Erythroblast (primary cell): Measurements from ENCODE around the gene KDM4C.

Experiments
- GATA1 ChIP-seq: IDR thresholded peaks from 2 replicates; pipeline ENCODE4 v1.6.1; 2011; ENCODE audit warnings: low read depth, mild to moderate bottlenecking, control low read depth, low read length, moderate library complexity
- POLR2A ChIP-seq: IDR thresholded peaks from 2 replicates; pipeline ENCODE4 v1.6.1; 2011; ENCODE audit warnings: mild to moderate bottlenecking, low read length

DNA sequence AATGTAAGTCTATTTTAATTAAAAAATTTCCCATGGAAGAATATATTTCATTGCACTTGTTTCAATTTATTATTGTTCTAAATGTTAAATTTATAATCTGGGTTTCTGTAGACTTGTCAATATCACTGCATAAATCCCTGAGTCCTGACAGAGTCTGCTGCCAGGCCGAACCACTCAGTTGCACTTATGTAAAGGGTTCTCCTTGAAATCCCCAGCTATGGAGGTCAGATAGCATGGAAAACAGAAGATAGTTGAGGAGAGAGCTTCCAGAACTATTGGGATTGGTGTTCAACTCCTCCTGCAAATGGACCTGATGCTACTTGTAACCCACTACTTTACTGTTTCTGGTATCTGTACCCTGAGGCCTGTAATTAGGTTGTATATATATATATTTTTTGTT is 37.2 kb downstream of the KDM4C start:
- TF ChIP-seq POLR2A (no peak), GATA1 (no peak)
